Peyer's patch (tissue), 4 donors: ENCODE results near the gene MPC1.
"Not testable (repeated sequence)": the region's sequence is repeated elsewhere in the genome, so short reads cannot be mapped to it uniquely, and the experiment has no call there.

Source experiments
- POLR2A ChIP-seq, 2 donors: fragments of 450-650 bp; IDR thresholded peaks; one replicate each; pipeline ENCODE4 v1.5.1; 2017; ENCODE audit warnings: antibody characterized with exemption in 2 of 2, mild to moderate bottlenecking in 2 of 2, moderate library complexity in 2 of 2
- TF ChIP-seq, protein P1 (sequence below), 6 experiments: fragments of 450-650 bp in 4 of 6; fragments of 200-600 bp in 2 of 6; sonication (generic) in 1 of 6; IDR thresholded peaks; one replicate each; pipeline ENCODE4 v1.5.1; 2017 to 2019; ENCODE audit warnings: antibody characterized with exemption in 6 of 6, mild to moderate bottlenecking in 3 of 6, moderate library complexity in 1 of 6

- TF ChIP-seq, protein P1, sequence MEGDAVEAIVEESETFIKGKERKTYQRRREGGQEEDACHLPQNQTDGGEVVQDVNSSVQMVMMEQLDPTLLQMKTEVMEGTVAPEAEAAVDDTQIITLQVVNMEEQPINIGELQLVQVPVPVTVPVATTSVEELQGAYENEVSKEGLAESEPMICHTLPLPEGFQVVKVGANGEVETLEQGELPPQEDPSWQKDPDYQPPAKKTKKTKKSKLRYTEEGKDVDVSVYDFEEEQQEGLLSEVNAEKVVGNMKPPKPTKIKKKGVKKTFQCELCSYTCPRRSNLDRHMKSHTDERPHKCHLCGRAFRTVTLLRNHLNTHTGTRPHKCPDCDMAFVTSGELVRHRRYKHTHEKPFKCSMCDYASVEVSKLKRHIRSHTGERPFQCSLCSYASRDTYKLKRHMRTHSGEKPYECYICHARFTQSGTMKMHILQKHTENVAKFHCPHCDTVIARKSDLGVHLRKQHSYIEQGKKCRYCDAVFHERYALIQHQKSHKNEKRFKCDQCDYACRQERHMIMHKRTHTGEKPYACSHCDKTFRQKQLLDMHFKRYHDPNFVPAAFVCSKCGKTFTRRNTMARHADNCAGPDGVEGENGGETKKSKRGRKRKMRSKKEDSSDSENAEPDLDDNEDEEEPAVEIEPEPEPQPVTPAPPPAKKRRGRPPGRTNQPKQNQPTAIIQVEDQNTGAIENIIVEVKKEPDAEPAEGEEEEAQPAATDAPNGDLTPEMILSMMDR (IDR thresholded peaks at IDR 0.05) = not testable (repeated sequence)
- not testable (repeated sequence) for TF ChIP-seq POLR2A (IDR thresholded peaks at IDR 0.05)
Observed at GRCh38 chr6:166387098-166387497, 4.4 kb upstream of the MPC1 start.
